CMK (cell line): Measurements from ENCODE around the gene ATXN1.

Experiments
- DNase-seq: peaks from one replicate; pipeline ENCODE4 v3.0.0-alpha.2; 2010; ENCODE audit warnings: low read depth

ATXN1 gene

DNA sequence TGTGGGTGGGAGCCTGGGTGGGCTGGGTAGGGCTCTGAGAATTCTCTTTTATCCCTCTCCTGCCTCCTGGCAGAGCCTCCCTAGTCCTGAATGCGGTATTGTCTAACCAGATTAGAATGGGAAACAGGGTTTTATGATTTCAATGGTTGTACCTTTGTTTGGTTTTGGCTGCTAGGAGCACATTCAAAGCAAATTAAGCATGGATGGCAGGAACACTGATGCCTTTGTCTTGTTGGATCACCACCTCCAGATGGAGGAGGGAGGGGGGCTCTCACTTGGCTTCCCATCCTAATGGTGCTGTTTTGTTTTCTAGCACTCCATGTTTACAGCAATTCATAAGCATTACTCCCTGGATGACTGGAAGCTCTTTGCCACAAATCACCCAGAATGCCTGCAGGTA, 511.3 kb downstream of the ATXN1 start:
- DNase-seq: no peak
